Sigmoid colon (tissue), 4 donors: Measurements from ENCODE around the gene HOXA6.

Source experiments
- EP300 ChIP-seq, 4 donors: sonication (generic); formaldehyde crosslinking; IDR thresholded peaks; one replicate each; pipeline ENCODE4 v1.6.1; 2017; ENCODE audit warnings: antibody characterized with exemption in 4 of 4
- POLR2A ChIP-seq, 2 donors: fragments of 450-650 bp; IDR thresholded peaks; one replicate each; pipeline ENCODE4 v1.6.1; 2016; ENCODE audit warnings: antibody characterized with exemption in 2 of 2, mild to moderate bottlenecking in 2 of 2, moderate library complexity in 2 of 2
- POLR2AphosphoS5 ChIP-seq, 4 donors: sonication (generic); formaldehyde crosslinking; IDR thresholded peaks; one replicate each; pipeline ENCODE4 v1.6.1; 2017; ENCODE audit warnings: antibody characterized with exemption in 4 of 4
- TF ChIP-seq, protein P1 (sequence below), 4 experiments: fragments of 450-650 bp in 3 of 4; fragments of 200-600 bp in 1 of 4; IDR thresholded peaks; one replicate each; pipeline ENCODE4 v1.5.1; 2016 to 2019; ENCODE audit warnings: antibody characterized with exemption in 4 of 4, mild to moderate bottlenecking in 3 of 4, moderate library complexity in 2 of 4

DNA sequence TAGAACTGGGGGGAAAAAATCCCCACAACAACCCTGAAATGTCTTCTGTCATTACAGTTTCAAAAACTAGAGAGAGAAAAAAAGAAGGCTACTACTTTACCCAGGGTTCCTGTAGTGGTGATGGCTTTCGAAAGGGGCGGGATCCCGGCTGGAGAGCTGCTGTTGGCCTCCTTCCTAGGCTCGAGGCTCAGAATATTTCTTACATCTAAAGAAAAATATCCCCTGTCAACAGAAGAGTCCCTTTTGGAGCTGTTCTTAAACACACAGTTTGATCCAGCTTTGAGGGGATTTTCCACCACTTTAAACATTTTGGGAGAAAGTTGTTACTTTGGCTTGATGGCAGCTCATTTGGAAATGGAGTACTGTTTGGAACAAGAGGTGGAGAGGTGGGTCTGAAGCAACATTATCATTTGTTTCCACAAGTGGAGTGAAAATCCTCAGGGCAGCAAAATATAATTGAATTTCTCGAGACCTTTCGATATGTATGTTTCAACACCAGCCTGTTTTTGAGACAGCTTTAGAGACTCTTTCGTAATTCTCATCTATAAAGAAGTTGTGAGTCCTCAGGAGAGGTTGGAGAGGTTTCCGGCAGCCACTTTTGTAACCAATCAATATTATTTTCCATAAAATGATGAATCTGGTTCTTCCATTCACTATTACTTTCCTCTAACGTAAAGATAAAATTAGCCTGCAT lies 47.3 kb upstream of the HOXA6 start:
- TF ChIP-seq EP300 (IDR thresholded peaks at IDR 0.05): no peak
- no peak for TF ChIP-seq POLR2AphosphoS5 (IDR thresholded peaks at IDR 0.05)
- TF ChIP-seq, protein P1, sequence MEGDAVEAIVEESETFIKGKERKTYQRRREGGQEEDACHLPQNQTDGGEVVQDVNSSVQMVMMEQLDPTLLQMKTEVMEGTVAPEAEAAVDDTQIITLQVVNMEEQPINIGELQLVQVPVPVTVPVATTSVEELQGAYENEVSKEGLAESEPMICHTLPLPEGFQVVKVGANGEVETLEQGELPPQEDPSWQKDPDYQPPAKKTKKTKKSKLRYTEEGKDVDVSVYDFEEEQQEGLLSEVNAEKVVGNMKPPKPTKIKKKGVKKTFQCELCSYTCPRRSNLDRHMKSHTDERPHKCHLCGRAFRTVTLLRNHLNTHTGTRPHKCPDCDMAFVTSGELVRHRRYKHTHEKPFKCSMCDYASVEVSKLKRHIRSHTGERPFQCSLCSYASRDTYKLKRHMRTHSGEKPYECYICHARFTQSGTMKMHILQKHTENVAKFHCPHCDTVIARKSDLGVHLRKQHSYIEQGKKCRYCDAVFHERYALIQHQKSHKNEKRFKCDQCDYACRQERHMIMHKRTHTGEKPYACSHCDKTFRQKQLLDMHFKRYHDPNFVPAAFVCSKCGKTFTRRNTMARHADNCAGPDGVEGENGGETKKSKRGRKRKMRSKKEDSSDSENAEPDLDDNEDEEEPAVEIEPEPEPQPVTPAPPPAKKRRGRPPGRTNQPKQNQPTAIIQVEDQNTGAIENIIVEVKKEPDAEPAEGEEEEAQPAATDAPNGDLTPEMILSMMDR (IDR thresholded peaks at IDR 0.05): no peak
- no peak for TF ChIP-seq POLR2A (IDR thresholded peaks at IDR 0.05)
